PC-3 (cell line): Measurements from ENCODE around the gene FBRS. TPM values are rescaled to one million over a fixed set of nuclear protein-coding genes. Genes with fewer than 3 reads are reported as not detected.
"Not testable (repeated sequence)": the region's sequence is repeated elsewhere in the genome, so short reads cannot be mapped to it uniquely, and the experiment has no call there.

Experiments
- ATAC-seq: fragments of 200-7000 bp; cut with Tn5 transposase; 2 replicates; pipeline ENCODE4 v1.9.1; 2020; ENCODE audit warnings: mild to moderate bottlenecking, moderate library complexity
- BruUV-seq: library from RNA; stranded (reverse); fragments of 400-500 nt; replicated peaks from 2 replicates; lab custom pipeline; 2021; lab: Mats Ljungman, UMichigan
- CTCF ChIA-PET: fragments of 300-600 bp; sonication (Branson Sonifier 250); formaldehyde crosslinking; loops from one replicate; lab custom pipeline; 2022; ENCODE audit warnings: antibody characterized with exemption; lab: Charles Lee
- POLR2A ChIA-PET: fragments of 300-600 bp; sonication (Branson Sonifier 250); formaldehyde crosslinking; loops from one replicate; lab custom pipeline; 2022; ENCODE audit warnings: antibody characterized with exemption; ENCODE audit not compliant: unreplicated experiment; lab: Charles Lee
- DNase-seq: peaks from one replicate; pipeline ENCODE4 v3.0.0-alpha.2; 2015
- H2AFZ ChIP-seq: fragments of 300-600 bp; sonication (generic); 2 replicates; pipeline ENCODE4 v1.6.0; 2016; ENCODE audit warnings: antibody characterized with exemption, low read length
- H3F3A ChIP-seq: fragments of 300-600 bp; sonication (generic); one replicate; pipeline ENCODE4 v1.6.0; 2017; ENCODE audit warnings: antibody characterized with exemption, low read length, control low read depth, mild to moderate bottlenecking; ENCODE audit not compliant: unreplicated experiment
- H3K27ac ChIP-seq: fragments of 300-600 bp; sonication (generic); 2 replicates; pipeline ENCODE4 v1.5.1; 2016; ENCODE audit warnings: mild to moderate bottlenecking, low read length
- H3K27me3 ChIP-seq: fragments of 300-600 bp; sonication (generic); 2 replicates; pipeline ENCODE4 v1.6.1; 2016; ENCODE audit warnings: low read length, mixed read lengths
- H3K36me3 ChIP-seq: fragments of 300-600 bp; sonication (generic); 2 replicates; pipeline ENCODE4 v1.6.1; 2016; ENCODE audit warnings: low read depth, mixed run types, low read length, mixed read lengths
- H3K4me1 ChIP-seq: fragments of 300-600 bp; sonication (generic); 2 replicates; pipeline ENCODE4 v1.5.1; 2016; ENCODE audit warnings: low read length; ENCODE audit not compliant: insufficient read depth
- H3K4me2 ChIP-seq: fragments of 300-600 bp; sonication (generic); 2 replicates; pipeline ENCODE4 v1.6.0; 2016; ENCODE audit warnings: low read length
- H3K4me3 ChIP-seq: fragments of 300-600 bp; sonication (generic); 2 replicates; pipeline ENCODE4 v1.5.1; 2016; ENCODE audit warnings: mild to moderate bottlenecking, low read length, mixed read lengths
- H3K79me2 ChIP-seq: fragments of 300-600 bp; sonication (generic); 2 replicates; pipeline ENCODE4 v1.6.1; 2017; ENCODE audit warnings: low read length, mixed read lengths
- H3K9ac ChIP-seq: fragments of 300-600 bp; sonication (generic); 2 replicates; pipeline ENCODE4 v1.6.0; 2016; ENCODE audit warnings: mild to moderate bottlenecking, low read length
- H3K9me2 ChIP-seq: fragments of 300-600 bp; sonication (generic); replicated peaks from 2 replicates; pipeline ENCODE4 v1.6.1; 2016; ENCODE audit warnings: mixed run types, low read length, mixed read lengths
- H3K9me3 ChIP-seq: fragments of 300-600 bp; sonication (generic); 2 replicates; pipeline ENCODE4 v1.6.1; 2016; ENCODE audit warnings: low read length, mixed read lengths
- H4K20me1 ChIP-seq: fragments of 300-600 bp; sonication (generic); 2 replicates; pipeline ENCODE4 v1.6.1; 2016; ENCODE audit warnings: low read length, mixed read lengths
- CTCF ChIP-seq: fragments of 300-600 bp; sonication (generic); conservative IDR thresholded peaks from 2 replicates; pipeline ENCODE4 v1.5.1; 2017; ENCODE audit warnings: antibody characterized with exemption, low read depth, mild to moderate bottlenecking, low read length
- EZH2 ChIP-seq: fragments of 300-600 bp; sonication (generic); IDR thresholded peaks from one replicate; pipeline ENCODE4 v1.6.1; 2017; ENCODE audit warnings: antibody characterized with exemption, mild to moderate bottlenecking, low read length; ENCODE audit not compliant: unreplicated experiment
- EZH2phosphoT487 ChIP-seq: fragments of 300-600 bp; sonication (generic); IDR thresholded peaks from 2 replicates; pipeline ENCODE4 v1.6.1; 2018; ENCODE audit warnings: mild to moderate bottlenecking, antibody characterized with exemption, low read length, borderline replicate concordance
- intact Hi-C: fragments of 100-400 bp; cut with micrococcal nuclease; formaldehyde crosslinking; loops from 2 replicates; pipeline ENCODE4 v1.9.0; 2023
- total RNA-seq: library from RNA; depleted of rRNA; stranded (reverse); fragments of >200 nt; gene quantifications from 2 replicates; pipeline ENCODE4 v1.2.3, GENCODE V29; 2014

The FBRS gene
- total RNA-seq, 1 experiment from 2014 or later, result 22.2 TPM

- Histone ChIP-seq H3K36me3 (no peaks in the 10 kb centered on the region), H3K79me2 (peaks cover 13% of the 10 kb centered on the region), H3K4me3 (no peak overlapping the region), H3K27me3 (no peaks in the 10 kb centered on the region), H3F3A (no peaks in the 10 kb centered on the region), H3K4me2 (no peak overlapping the region), H3K4me1 (no peaks in the 10 kb centered on the region; the same call in 1 of the 2 replicates), H4K20me1 (no peaks in the 10 kb centered on the region), H3K9me3 (no peaks in the 10 kb centered on the region), H3K27ac (no peak overlapping the region), H3K9ac (no peak overlapping the region), H2AFZ (no peak overlapping the region), H3K9me2 (no peaks in the 10 kb centered on the region)
- POLR2A ChIA-PET, result no interaction called here
- CTCF ChIA-PET, result no interaction called here
- ATAC-seq, result no peak
- TF ChIP-seq CTCF (no peak), EZH2 (no peak), EZH2phosphoT487 (no peak)
- BruUV-seq, result no TSS peak
- intact Hi-C loops, result loop anchor here (5.0 to 10.0 kb wide), 3 partner anchors 62 to 204 kb away; partner anchors contain the start of genes DCTPP1, ZNF688 and ZNF768
- DNase-seq, result no peak
Measured at GRCh38 chr16:30636599-30636998, 21.6 kb upstream of the FBRS start.

GRCh38 chr16:30637139-30637538 is 21.1 kb upstream of the FBRS start:
- H2AFZ ChIP-seq, H3K9ac ChIP-seq, H3K9me3 ChIP-seq, ATAC-seq, H3K9me2 ChIP-seq, CTCF ChIA-PET, H3K4me1 ChIP-seq, H3K4me2 ChIP-seq, DNase-seq, H3K27me3 ChIP-seq, BruUV-seq, H3F3A ChIP-seq, H3K36me3 ChIP-seq, H3K27ac ChIP-seq, H4K20me1 ChIP-seq, H3K4me3 ChIP-seq, POLR2A ChIA-PET: not testable (repeated sequence)
- intact Hi-C loops, result loop anchor here (5.0 to 10.0 kb wide), 3 partner anchors 62 to 205 kb away; partner anchors contain the start of genes DCTPP1, ZNF688 and ZNF768
- H3K79me2 ChIP-seq, result peaks cover 13% of the 10 kb centered on the region

- Histone ChIP-seq H3K36me3 (no peaks in the 10 kb centered on the region), H4K20me1 (no peaks in the 10 kb centered on the region), H3K27ac (no peak overlapping the region), H3K9me3 (no peaks in the 10 kb centered on the region), H3K9me2 (no peaks in the 10 kb centered on the region), H3K4me2 (no peak overlapping the region), H3K4me1 (no peaks in the 10 kb centered on the region; the same call in 1 of the 2 replicates), H3F3A (no peaks in the 10 kb centered on the region), H3K27me3 (no peaks in the 10 kb centered on the region), H3K4me3 (no peak overlapping the region), H3K79me2 (peaks cover 13% of the 10 kb centered on the region), H2AFZ (no peak overlapping the region), H3K9ac (no peak overlapping the region)
- intact Hi-C loops, result loop anchor here (5.0 to 10.0 kb wide), 3 partner anchors 63 to 206 kb away; partner anchors contain the start of genes DCTPP1, ZNF688 and ZNF768
- POLR2A ChIA-PET, result no interaction called here
- peak; percentile 58 for ATAC-seq
- TF ChIP-seq EZH2phosphoT487 (no peak), EZH2 (no peak), CTCF (peak; percentile 69)
- DNase-seq, result peak; percentile 74
- BruUV-seq, result no TSS peak
- CTCF ChIA-PET, result interaction anchor here (0.7 kb wide), 1 partner anchor 208 kb away, joined by 3 read pairs; the partner anchor contains the start of gene DCTPP1
Measured at GRCh38 chr16:30637944-30638343, 20.3 kb upstream of the FBRS start.
